GM04504 (cell line): ENCODE data around the gene APLP1.
"Not testable (repeated sequence)": the region's sequence is repeated elsewhere in the genome, so short reads cannot be mapped to it uniquely, and the experiment has no call there.

Experiments used
- DNase-seq: peaks from one replicate; pipeline ENCODE4 v3.0.0-alpha.2; 2012; ENCODE audit warnings: low read depth

Gene APLP1

GRCh38 chr19:35852029-35852780 is 16.2 kb upstream of the APLP1 start, which contains the start of gene NPHS1:
NPHS1 (minus strand) TSS chr19:35852504; CDS start chr19:35851837, 667 bp downstream.
- no peak for DNase-seq

GRCh38 chr19:35853038-35853756 is 15.2 kb upstream of the APLP1 start:
- no peak for DNase-seq

GRCh38 chr19:35856546-35857149 is 11.7 kb upstream of the APLP1 start, which contains the start of gene KIRREL2:
KIRREL2 (plus strand) TSS chr19:35856911; CDS start chr19:35857120, 209 bp downstream.
- DNase-seq: no peak

- no peak for DNase-seq
Observed at GRCh38 chr19:35858311-35858710, 10.1 kb upstream of the APLP1 start.

- no peak for DNase-seq
Observed at GRCh38 chr19:35859414-35859813, 9.0 kb upstream of the APLP1 start.

GRCh38 chr19:35860436-35860817 is 7.9 kb upstream of the APLP1 start:
- no peak for DNase-seq

- no peak for DNase-seq
Observed at GRCh38 chr19:35860818-35861639, 7.3 kb upstream of the APLP1 start.

GRCh38 chr19:35861640-35862160 is 6.7 kb upstream of the APLP1 start:
- DNase-seq: no peak

- DNase-seq: no peak
Observed at GRCh38 chr19:35862528-35862927, 5.8 kb upstream of the APLP1 start.

GRCh38 chr19:35863018-35863417 is 5.4 kb upstream of the APLP1 start:
- no peak for DNase-seq

GRCh38 chr19:35868823-35869326 is 501 bp downstream of the APLP1 start:
- DNase-seq: no peak

- DNase-seq: peak; percentile 25
Observed at GRCh38 chr19:35869327-35870123, 1.2 kb downstream of the APLP1 start.

GRCh38 chr19:35870124-35870736 is 1.9 kb downstream of the APLP1 start:
- not testable (repeated sequence) for DNase-seq

- no peak for DNase-seq
Observed at GRCh38 chr19:35870798-35871197, 2.4 kb downstream of the APLP1 start.

- no peak for DNase-seq
Observed at GRCh38 chr19:35871611-35872010, 3.2 kb downstream of the APLP1 start.

GRCh38 chr19:35872180-35872579 is 3.8 kb downstream of the APLP1 start:
- no peak for DNase-seq

- no peak for DNase-seq
Observed at GRCh38 chr19:35874392-35874930, 6.1 kb downstream of the APLP1 start.

- DNase-seq: no peak
Observed at GRCh38 chr19:35879068-35879467, 10.7 kb downstream of the APLP1 start.

GRCh38 chr19:35879770-35880317 is 11.5 kb downstream of the APLP1 start:
- DNase-seq: peak; percentile 84
